Common myeloid progenitor, CD34-positive (primary cell): ENCODE data around the gene ALDH5A1.

Source experiments
- CTCF ChIA-PET: fragments of 350-600 bp; sonication (Branson Sonifier 250); formaldehyde crosslinking; loops from one replicate; lab custom pipeline; 2021; ENCODE audit warnings: antibody characterized with exemption; lab: Charles Lee
- POLR2A ChIA-PET: fragments of 350-600 bp; sonication (Branson Sonifier 250); formaldehyde crosslinking; loops from one replicate; lab custom pipeline; 2021; ENCODE audit warnings: antibody characterized with exemption; lab: Charles Lee
- DNase-seq, 3 donors: peaks; one replicate each; pipeline versions ENCODE4 v3.0.0 to v3.0.0-alpha.2; 2013
- H3K27ac ChIP-seq, 2 experiments: 1 replicate in 1 of 2; 2 replicates in 1 of 2; pipeline ENCODE4 v1.7.0; 2013; ENCODE audit warnings: inconsistent platforms in 2 of 2, low read length in 2 of 2, mild to moderate bottlenecking in 2 of 2, low read depth in 1 of 2, moderate library complexity in 1 of 2; ENCODE audit not compliant: severe bottlenecking in 2 of 2, insufficient read depth in 1 of 2, poor library complexity in 1 of 2
- H3K27me3 ChIP-seq, 5 experiments: replicated peaks in 2 of 5; 1 replicate in 3 of 5; 2 replicates in 2 of 5; pipeline versions ENCODE4 v1.6.1 to v1.7.0; 2013; ENCODE audit warnings: low read length in 4 of 5, mild to moderate bottlenecking in 2 of 5, moderate library complexity in 2 of 5, inconsistent platforms in 1 of 5; ENCODE audit not compliant: insufficient read depth in 5 of 5, control insufficient read depth in 4 of 5
- H3K36me3 ChIP-seq, 4 experiments: 1 replicate in 2 of 4; 2 replicates in 2 of 4; pipeline versions ENCODE4 v1.6.1 to v1.7.0; 2013; ENCODE audit warnings: low read length in 3 of 4, control low read depth in 1 of 4, mild to moderate bottlenecking in 1 of 4; ENCODE audit not compliant: control insufficient read depth in 4 of 4, insufficient read depth in 4 of 4
- H3K4me1 ChIP-seq, 4 experiments: 1 replicate in 3 of 4; 2 replicates in 1 of 4; pipeline versions ENCODE4 v1.6.1 to v1.7.1; 2013; ENCODE audit warnings: low read length in 3 of 4, mild to moderate bottlenecking in 3 of 4, control low read depth in 1 of 4, inconsistent platforms in 1 of 4, moderate library complexity in 1 of 4; ENCODE audit not compliant: control insufficient read depth in 4 of 4, insufficient read depth in 4 of 4; ENCODE audit errors: control extremely low read depth in 1 of 4
- H3K4me3 ChIP-seq, 7 experiments: 1 replicate in 4 of 7; 2 replicates in 3 of 7; pipeline versions ENCODE4 v1.5.1 to v1.7.0; 2013; ENCODE audit warnings: mild to moderate bottlenecking in 7 of 7, low read length in 6 of 7, moderate library complexity in 6 of 7, inconsistent platforms in 2 of 7, low read depth in 2 of 7, control low read depth in 1 of 7; ENCODE audit not compliant: insufficient read depth in 4 of 7, control insufficient read depth in 1 of 7; ENCODE audit errors: extremely low read depth in 1 of 7
- H3K9me3 ChIP-seq, 5 experiments: 1 replicate in 4 of 5; 2 replicates in 1 of 5; pipeline versions ENCODE4 v1.6.1 to v1.7.1; 2013; ENCODE audit warnings: low read length in 4 of 5, mild to moderate bottlenecking in 2 of 5, inconsistent platforms in 1 of 5, low read depth in 1 of 5, moderate library complexity in 1 of 5; ENCODE audit not compliant: control insufficient read depth in 4 of 5, insufficient read depth in 2 of 5; ENCODE audit errors: control extremely low read depth in 1 of 5
- WGBS: methylation state at CpG from one replicate; pipeline ENCODE4 v1.1.5; 2013; ENCODE audit not compliant: insufficient coverage; 5-methylcytosine and 5-hydroxymethylcytosine counted together

The ALDH5A1 gene

GRCh38 chr6:24484657-24485323 lies 10.0 kb upstream of the ALDH5A1 start:
- Histone ChIP-seq H3K27me3 (no peaks in the 10 kb centered on the region), H3K36me3 (no peaks in the 10 kb centered on the region), H3K9me3 (no peaks in the 10 kb centered on the region), H3K4me1 (no peaks in the 10 kb centered on the region), H3K27ac (no peak overlapping the region), H3K4me3 (no peak overlapping the region)
- CTCF ChIA-PET, result interaction anchor here (1.3 kb wide), 1 partner anchor 9 kb away, joined by 3 read pairs; no protein-coding TSS in a partner anchor
- no peak for DNase-seq
- WGBS, result no CpG with 5 or more reads among the region's 7 CpGs
- POLR2A ChIA-PET, result no interaction called here

GRCh38 chr6:24486065-24486464 lies 8.7 kb upstream of the ALDH5A1 start:
- ChIA-PET POLR2A (interaction anchor here (0.7 kb wide), 1 partner anchor 10 kb away, joined by 4 read pairs; no protein-coding TSS in a partner anchor), CTCF (no interaction called here)
- DNase-seq, result no peak
- WGBS, result no CpG with 5 or more reads among the region's 4 CpGs
- no peaks in the 10 kb centered on the region for H3K9me3 ChIP-seq
- H3K4me1 ChIP-seq, result no peaks in the 10 kb centered on the region
- no peak overlapping the region for H3K4me3 ChIP-seq
- H3K27ac ChIP-seq, result no peak overlapping the region
- no peaks in the 10 kb centered on the region for H3K36me3 ChIP-seq
- H3K27me3 ChIP-seq, result no peaks in the 10 kb centered on the region

DNA sequence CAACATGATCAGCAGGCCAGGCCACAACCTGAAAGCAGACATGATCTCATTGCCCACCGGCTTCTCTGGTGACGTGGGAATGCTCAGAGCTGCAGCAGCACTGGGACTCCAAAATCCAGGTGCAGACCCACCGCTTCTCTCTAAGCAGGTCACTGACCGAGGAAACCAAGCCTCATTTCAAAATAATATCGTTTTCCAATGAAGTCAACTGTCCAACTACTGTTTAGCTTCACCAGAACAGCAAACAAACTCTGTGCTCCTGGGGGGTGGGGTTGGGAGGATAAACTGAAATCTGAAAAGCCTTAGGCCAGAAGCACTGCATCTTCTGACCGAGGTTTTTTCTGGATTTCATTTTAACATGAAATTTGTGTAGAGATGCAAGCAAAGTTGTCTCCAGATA lies 5.3 kb upstream of the ALDH5A1 start, which contains the start of gene GPLD1:
Gene GPLD1 (minus strand): TSS at position 109 of the 400 bp plus-strand sequence. CDS start 67 bp downstream, at position 42.
- no peaks in the 10 kb centered on the region for H3K27me3 ChIP-seq
- peaks cover 5 to 13% (median 6%) of the 10 kb centered on the region in 4 experiments for H3K4me1 ChIP-seq
- ChIA-PET POLR2A (no interaction called here), CTCF (no interaction called here)
- H3K27ac ChIP-seq, result no peak within 1 kb of the TSS
- WGBS, result 96% methylated on average over 3 of the region's 6 CpGs
- H3K4me3 ChIP-seq, result no peak within 1 kb of the TSS
- DNase-seq, result no peak
- no peaks in the 10 kb centered on the region for H3K9me3 ChIP-seq
- no peaks in the 10 kb centered on the region for H3K36me3 ChIP-seq

DNA sequence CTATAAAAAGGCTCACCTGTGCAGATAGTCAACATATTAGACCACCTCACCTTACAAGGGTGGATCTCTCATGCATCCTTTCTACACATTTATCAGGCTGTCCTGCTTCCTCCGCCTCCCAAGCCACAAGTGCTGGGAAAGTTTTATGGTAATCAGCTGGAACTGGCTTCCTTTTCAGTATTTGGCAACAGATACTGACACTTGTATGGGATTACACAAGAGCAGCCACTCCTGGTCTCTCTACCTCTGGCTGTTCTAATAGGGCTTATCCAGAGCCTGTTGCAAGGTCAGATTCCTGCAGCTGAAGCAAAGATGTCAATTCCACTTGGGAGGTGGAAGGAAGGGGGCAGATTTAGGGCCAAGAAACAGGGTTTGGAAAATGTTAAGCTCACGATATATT lies 4.9 kb upstream of the ALDH5A1 start:
- Histone ChIP-seq H3K36me3 (no peaks in the 10 kb centered on the region), H3K9me3 (no peaks in the 10 kb centered on the region), H3K4me3 (no peak overlapping the region), H3K4me1 (peaks cover 6 to 14% (median 8%) of the 10 kb centered on the region in 4 experiments), H3K27ac (no peak overlapping the region), H3K27me3 (no peaks in the 10 kb centered on the region)
- 100% methylated on average over 1 of the region's 2 CpGs for WGBS
- DNase-seq, result no peak
- ChIA-PET CTCF (no interaction called here), POLR2A (interaction anchor here (0.6 kb wide), 1 partner anchor 8 kb away, joined by 3 read pairs; no protein-coding TSS in a partner anchor)

DNA sequence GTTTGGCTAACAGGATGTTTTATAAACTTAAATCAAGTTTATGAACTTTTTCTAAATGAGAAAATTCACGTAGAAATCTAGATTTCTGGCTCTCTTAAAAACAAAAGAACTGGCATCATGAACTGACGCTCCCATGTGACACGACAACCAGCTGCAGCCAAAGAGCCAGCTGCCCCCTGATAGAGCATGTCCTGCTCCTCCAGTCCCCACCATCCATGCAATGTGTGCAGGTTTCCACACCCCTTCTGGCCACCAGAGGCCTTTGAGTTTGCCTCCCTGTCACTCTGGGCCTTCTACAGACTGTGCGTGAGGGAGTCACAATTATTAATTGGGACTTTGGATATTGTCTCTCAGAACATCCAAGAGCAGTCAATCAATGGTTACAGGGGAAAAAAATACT lies 3.8 kb upstream of the ALDH5A1 start:
- H3K4me1 ChIP-seq, result peaks cover 6 to 22% (median 15%) of the 10 kb centered on the region in 4 experiments
- CTCF ChIA-PET, result no interaction called here

GRCh38 chr6:24492475-24492874 lies 2.3 kb upstream of the ALDH5A1 start:
- H3K27me3 ChIP-seq, result no peaks in the 10 kb centered on the region
- peak; percentile 6 to 22 (median 11) for DNase-seq

More for the DNA sequence above, 3.8 kb upstream of the ALDH5A1 start:
- no peak for DNase-seq
- POLR2A ChIA-PET, result interaction anchor here (0.6 kb wide), 1 partner anchor 11 kb away, joined by 5 read pairs; no protein-coding TSS in a partner anchor
- WGBS, result 92% methylated on average over 3 of the region's 4 CpGs
- Histone ChIP-seq H3K36me3 (no peaks in the 10 kb centered on the region), H3K27me3 (no peaks in the 10 kb centered on the region), H3K27ac (no peak overlapping the region), H3K4me3 (no peak overlapping the region), H3K9me3 (no peaks in the 10 kb centered on the region)

More at GRCh38 chr6:24492475-24492874, 2.3 kb upstream of the ALDH5A1 start:
- Histone ChIP-seq H3K9me3 (no peaks in the 10 kb centered on the region), H3K27ac (no peak overlapping the region), H3K36me3 (peaks cover 0 to 6% (median 2%) of the 10 kb centered on the region in 4 experiments), H3K4me1 (peaks cover 6 to 27% (median 19%) of the 10 kb centered on the region in 4 experiments), H3K4me3 (no peak overlapping the region)
- WGBS, result 67% methylated on average over 1 of the region's 3 CpGs
- POLR2A ChIA-PET, result no interaction called here
- CTCF ChIA-PET, result interaction anchor here (1.0 to 1.2 kb wide), 2 partner anchors 11 to 29 kb away, joined by 3 to 4 read pairs; no protein-coding TSS in a partner anchor
